GM10266 (cell line): ENCODE results near the gene CDC42.

Source experiments
- DNase-seq: peaks from one replicate; pipeline ENCODE4 v3.0.0; 2012; ENCODE audit errors: extremely low spot score
- TF ChIP-seq, protein P1 (sequence below): IDR thresholded peaks from 2 replicates; pipeline ENCODE4 v1.5.1; 2012; ENCODE audit warnings: mild to moderate bottlenecking, low read depth; ENCODE audit not compliant: control insufficient read depth, insufficient read depth; ENCODE audit errors: missing control alignments

The CDC42 gene

GRCh38 chr1:22053017-22053860 is 730 bp downstream of the CDC42 start:
- peak; percentile 70 for DNase-seq
- TF ChIP-seq, protein P1, sequence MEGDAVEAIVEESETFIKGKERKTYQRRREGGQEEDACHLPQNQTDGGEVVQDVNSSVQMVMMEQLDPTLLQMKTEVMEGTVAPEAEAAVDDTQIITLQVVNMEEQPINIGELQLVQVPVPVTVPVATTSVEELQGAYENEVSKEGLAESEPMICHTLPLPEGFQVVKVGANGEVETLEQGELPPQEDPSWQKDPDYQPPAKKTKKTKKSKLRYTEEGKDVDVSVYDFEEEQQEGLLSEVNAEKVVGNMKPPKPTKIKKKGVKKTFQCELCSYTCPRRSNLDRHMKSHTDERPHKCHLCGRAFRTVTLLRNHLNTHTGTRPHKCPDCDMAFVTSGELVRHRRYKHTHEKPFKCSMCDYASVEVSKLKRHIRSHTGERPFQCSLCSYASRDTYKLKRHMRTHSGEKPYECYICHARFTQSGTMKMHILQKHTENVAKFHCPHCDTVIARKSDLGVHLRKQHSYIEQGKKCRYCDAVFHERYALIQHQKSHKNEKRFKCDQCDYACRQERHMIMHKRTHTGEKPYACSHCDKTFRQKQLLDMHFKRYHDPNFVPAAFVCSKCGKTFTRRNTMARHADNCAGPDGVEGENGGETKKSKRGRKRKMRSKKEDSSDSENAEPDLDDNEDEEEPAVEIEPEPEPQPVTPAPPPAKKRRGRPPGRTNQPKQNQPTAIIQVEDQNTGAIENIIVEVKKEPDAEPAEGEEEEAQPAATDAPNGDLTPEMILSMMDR, result no peak

GRCh38 chr1:22053861-22054770 is 1.6 kb downstream of the CDC42 start:
- no peak for DNase-seq
- TF ChIP-seq, protein P1, result no peak

DNA sequence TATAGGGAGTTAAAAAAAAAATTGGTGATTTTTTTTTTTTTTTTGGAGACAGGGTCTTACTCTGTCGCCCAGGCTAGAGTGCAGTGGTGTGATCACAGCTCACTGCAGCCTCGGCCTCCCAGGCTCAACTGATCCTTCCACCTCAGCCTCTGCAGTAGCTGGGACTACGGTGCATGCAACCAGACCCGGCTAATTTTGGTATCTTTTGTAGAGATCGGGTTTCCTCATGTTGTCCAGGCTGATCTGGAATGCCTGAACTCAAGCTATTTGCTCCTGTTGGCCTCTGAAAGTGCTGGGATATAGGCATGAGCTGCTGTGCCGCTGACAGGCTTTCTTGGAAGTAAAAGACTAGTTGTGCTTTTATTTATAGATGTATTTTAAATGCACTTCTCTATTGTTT is 3.0 kb downstream of the CDC42 start:
- DNase-seq, result no peak
- TF ChIP-seq, protein P1, result no peak

DNA sequence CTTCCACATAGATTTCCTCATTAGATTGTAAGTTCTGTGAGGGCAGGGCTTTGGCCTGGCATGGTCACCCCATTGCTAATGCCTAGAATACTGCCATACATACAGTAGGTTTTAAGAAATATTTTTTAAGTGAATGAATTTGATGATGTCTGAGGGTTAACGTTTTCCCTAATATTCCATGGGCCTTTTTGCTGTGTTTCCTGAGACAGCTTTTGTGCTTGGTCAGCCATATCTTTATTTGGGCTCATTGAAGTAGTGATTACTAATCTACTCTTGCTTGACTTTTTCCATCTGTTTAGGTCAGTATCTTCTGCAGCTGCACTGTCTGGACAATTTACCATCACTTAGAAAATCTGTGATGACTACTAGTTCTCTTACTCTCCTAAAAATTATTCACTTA is 3.5 kb downstream of the CDC42 start:
- DNase-seq, result no peak
- TF ChIP-seq, protein P1, result no peak

GRCh38 chr1:22056936-22057335 is 4.4 kb downstream of the CDC42 start:
- no peak for DNase-seq
- TF ChIP-seq, protein P1, result no peak

DNA sequence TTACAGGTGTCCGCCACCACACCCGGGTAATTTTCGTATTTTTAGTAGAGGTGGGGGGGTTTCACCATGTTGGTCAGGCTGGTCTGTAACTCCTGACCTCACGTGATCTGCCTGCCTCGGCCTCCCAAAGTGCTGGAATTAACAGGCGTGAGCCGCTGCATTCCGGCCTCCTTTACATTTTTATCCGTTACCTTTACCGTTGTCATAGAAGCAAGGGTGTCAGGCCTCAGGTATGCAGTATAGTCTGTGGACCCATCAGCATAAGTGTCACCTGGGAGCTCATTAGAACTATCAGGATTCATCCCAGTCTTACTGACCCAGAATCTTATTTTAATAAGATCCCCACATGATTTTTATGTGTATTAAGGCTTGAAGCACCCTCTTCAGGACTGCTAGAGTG is 5.4 kb downstream of the CDC42 start:
- TF ChIP-seq, protein P1, result no peak
- no peak for DNase-seq

GRCh38 chr1:22064751-22065402 is 12.4 kb downstream of the CDC42 start:
- TF ChIP-seq, protein P1, result no peak
- no peak for DNase-seq
